ENCODE results near the gene NBPF4.
"Not testable (repeated sequence)": the region's sequence is repeated elsewhere in the genome, so short reads cannot be mapped to it uniquely, and the experiment has no call there.

NBPF4 gene

DNA sequence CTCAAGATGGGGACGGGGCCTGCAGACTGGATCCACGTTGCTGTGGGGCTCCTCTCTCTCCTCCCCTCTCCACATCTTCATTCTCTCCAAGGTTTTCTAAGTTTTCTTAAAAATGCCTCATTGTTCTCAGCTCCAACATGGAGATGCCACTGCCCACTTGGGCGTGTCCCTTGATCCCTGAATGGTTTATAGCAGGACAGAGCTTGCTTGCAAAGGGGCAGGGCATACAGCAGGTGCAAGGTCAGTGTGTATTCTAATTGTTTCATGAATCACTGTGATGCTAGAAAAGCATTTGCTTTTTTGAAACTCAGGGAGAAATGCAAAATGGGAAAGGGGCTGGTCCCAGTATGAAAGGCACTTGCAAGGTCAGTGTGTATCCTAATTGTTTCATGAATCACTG lies 13.9 kb downstream of the NBPF4 start:
- H3K9me3 ChIP-seq (ENCODE audit: insufficient read depth, low read length); H3K9ac ChIP-seq (ENCODE audit: insufficient read length, low read depth); H3K4me3 ChIP-seq (ENCODE audit: insufficient read length, low read depth); H3K36me3 ChIP-seq (ENCODE audit: insufficient read depth, insufficient read length, low read length); H3K27me3 ChIP-seq (ENCODE audit: insufficient read depth, insufficient read length); DNase-seq (ENCODE audit: low read depth, low spot score); H3K4me1 ChIP-seq (ENCODE audit: insufficient read depth, insufficient read length): not testable (repeated sequence)

DNA sequence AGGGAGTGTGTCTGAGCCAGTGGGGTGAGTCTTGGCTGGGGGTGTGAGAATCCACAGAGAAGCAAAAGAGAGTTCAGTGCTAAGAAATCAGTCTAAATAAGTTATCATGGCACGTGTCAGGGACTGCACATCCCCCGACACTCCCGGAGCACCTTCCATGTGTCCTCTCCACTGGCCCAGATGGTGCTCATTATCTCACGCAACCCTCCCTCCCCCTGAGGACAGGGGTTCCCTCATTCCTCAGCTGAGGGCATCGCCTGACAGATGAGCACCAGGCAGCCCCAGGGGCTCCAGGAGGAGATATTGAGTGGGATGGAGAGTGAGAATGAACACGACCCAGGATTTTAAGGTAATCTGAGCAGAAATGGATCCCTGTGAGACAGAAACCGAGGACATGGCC lies 16.1 kb downstream of the NBPF4 start:
- not testable (repeated sequence) for H3K9ac ChIP-seq (ENCODE audit: insufficient read length, low read depth); H3K27me3 ChIP-seq (ENCODE audit: insufficient read depth, insufficient read length); H3K4me3 ChIP-seq (ENCODE audit: insufficient read length, low read depth); H3K4me1 ChIP-seq (ENCODE audit: insufficient read depth, insufficient read length); H3K36me3 ChIP-seq (ENCODE audit: insufficient read depth, insufficient read length, low read length); H3K9me3 ChIP-seq (ENCODE audit: insufficient read depth, low read length); DNase-seq (ENCODE audit: low read depth, low spot score)

DNA sequence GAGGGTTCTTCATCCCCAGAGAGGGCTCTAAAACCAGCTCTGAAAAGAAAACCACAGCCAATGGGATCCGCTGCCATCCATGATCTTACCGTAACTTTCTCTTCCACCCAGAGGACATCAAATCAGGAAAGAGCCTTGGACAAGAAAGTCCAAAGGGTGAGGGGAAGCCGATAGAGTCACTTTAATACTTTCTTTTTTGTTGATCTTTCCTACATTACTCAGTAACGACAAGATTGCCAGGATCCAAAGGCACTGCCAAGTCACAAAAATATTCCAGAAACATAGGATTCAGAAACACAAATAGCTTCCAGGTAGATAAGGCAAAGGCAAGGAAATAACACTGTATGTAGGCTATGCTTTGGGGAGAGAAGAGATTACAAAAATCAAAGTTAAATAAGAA lies 17.0 kb downstream of the NBPF4 start:
- not testable (repeated sequence) for H3K27me3 ChIP-seq (ENCODE audit: insufficient read depth, insufficient read length); H3K36me3 ChIP-seq (ENCODE audit: insufficient read depth, insufficient read length, low read length); H3K4me3 ChIP-seq (ENCODE audit: insufficient read length, low read depth); H3K9me3 ChIP-seq (ENCODE audit: insufficient read depth, low read length); H3K4me1 ChIP-seq (ENCODE audit: insufficient read depth, insufficient read length); DNase-seq (ENCODE audit: low read depth, low spot score); H3K9ac ChIP-seq (ENCODE audit: insufficient read length, low read depth)

DNA sequence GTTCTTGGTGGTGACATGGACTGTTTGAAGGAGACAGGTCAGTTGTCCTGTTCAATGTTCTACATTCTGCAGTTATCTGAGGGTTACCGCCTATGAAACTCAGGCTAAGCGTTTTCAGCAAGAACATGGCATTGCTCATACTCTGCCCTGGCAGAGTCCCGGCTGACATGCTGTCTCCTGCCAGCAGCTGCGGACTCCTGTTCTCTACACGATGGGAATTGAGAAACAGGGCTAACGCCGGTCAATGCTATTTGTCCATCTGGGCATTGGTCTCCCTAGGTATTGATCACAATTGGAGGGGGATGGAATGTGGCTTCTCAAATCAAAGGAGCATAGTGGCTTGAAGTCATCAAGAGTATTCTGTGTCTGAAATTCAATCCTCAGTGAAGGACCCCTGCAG lies 20.6 kb downstream of the NBPF4 start:
- not testable (repeated sequence) for H3K4me1 ChIP-seq (ENCODE audit: insufficient read depth, insufficient read length); DNase-seq (ENCODE audit: low read depth, low spot score); H3K9ac ChIP-seq (ENCODE audit: insufficient read length, low read depth); H3K9me3 ChIP-seq (ENCODE audit: insufficient read depth, low read length); H3K4me3 ChIP-seq (ENCODE audit: insufficient read length, low read depth); H3K36me3 ChIP-seq (ENCODE audit: insufficient read depth, insufficient read length, low read length); H3K27me3 ChIP-seq (ENCODE audit: insufficient read depth, insufficient read length)

GRCh38 chr1:108217515-108218174 lies 26.2 kb downstream of the NBPF4 start:
- not testable (repeated sequence) for H3K4me1 ChIP-seq (ENCODE audit: insufficient read depth, insufficient read length); H3K9ac ChIP-seq (ENCODE audit: insufficient read length, low read depth); H3K27me3 ChIP-seq (ENCODE audit: insufficient read depth, insufficient read length); H3K9me3 ChIP-seq (ENCODE audit: insufficient read depth, low read length); H3K4me3 ChIP-seq (ENCODE audit: insufficient read length, low read depth); H3K36me3 ChIP-seq (ENCODE audit: insufficient read depth, insufficient read length, low read length); DNase-seq (ENCODE audit: low read depth, low spot score)

GRCh38 chr1:108217007-108217406 lies 26.9 kb downstream of the NBPF4 start:
- not testable (repeated sequence) for H3K9me3 ChIP-seq (ENCODE audit: insufficient read depth, low read length); H3K4me3 ChIP-seq (ENCODE audit: insufficient read length, low read depth); DNase-seq (ENCODE audit: low read depth, low spot score); H3K9ac ChIP-seq (ENCODE audit: insufficient read length, low read depth); H3K27me3 ChIP-seq (ENCODE audit: insufficient read depth, insufficient read length); H3K36me3 ChIP-seq (ENCODE audit: insufficient read depth, insufficient read length, low read length); H3K4me1 ChIP-seq (ENCODE audit: insufficient read depth, insufficient read length)

DNA sequence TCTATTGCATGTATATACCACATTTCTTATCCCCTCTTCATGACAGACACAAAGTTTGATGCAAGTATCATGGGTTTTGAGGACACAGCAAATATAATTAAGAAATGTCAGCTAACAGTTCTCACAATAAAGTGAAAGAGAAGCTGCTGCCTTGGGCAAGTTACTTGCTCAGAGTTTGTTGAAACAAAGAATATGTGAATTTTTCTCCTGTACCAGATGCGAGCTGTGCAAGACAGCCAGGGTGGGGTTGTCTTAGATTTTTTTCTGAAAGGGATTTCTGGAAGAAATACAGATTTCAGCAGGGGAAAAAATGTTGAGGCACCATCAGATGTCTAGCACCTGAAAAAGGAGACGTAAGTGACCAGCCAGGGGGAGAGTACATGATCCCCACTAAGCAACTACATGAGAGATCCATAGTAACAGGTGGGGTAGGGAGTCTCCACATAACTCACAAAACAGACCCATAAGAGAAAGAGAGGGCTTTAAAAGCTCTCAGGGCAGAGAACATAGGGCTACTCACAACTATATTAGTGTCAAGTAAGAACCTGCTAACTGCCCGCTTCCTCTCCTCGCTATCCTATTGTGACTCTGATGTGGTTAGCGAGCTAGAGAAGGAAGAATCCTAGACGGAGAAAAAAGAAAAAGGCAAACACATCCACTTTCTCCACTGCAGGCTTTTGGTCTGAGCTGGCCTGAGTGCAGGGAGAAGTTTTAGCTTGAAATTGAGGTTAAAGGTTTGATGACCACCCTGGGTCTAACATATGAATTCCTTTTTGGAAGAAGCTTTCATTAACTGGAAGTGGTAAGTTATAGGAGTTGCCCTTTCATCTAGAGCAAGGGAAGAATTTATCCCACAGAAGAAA lies 27.6 kb downstream of the NBPF4 start:
- DNase-seq (ENCODE audit: low read depth, low spot score); H3K27me3 ChIP-seq (ENCODE audit: insufficient read depth, insufficient read length); H3K9me3 ChIP-seq (ENCODE audit: insufficient read depth, low read length); H3K4me1 ChIP-seq (ENCODE audit: insufficient read depth, insufficient read length); H3K36me3 ChIP-seq (ENCODE audit: insufficient read depth, insufficient read length, low read length); H3K4me3 ChIP-seq (ENCODE audit: insufficient read length, low read depth); H3K9ac ChIP-seq (ENCODE audit: insufficient read length, low read depth): not testable (repeated sequence)

DNA sequence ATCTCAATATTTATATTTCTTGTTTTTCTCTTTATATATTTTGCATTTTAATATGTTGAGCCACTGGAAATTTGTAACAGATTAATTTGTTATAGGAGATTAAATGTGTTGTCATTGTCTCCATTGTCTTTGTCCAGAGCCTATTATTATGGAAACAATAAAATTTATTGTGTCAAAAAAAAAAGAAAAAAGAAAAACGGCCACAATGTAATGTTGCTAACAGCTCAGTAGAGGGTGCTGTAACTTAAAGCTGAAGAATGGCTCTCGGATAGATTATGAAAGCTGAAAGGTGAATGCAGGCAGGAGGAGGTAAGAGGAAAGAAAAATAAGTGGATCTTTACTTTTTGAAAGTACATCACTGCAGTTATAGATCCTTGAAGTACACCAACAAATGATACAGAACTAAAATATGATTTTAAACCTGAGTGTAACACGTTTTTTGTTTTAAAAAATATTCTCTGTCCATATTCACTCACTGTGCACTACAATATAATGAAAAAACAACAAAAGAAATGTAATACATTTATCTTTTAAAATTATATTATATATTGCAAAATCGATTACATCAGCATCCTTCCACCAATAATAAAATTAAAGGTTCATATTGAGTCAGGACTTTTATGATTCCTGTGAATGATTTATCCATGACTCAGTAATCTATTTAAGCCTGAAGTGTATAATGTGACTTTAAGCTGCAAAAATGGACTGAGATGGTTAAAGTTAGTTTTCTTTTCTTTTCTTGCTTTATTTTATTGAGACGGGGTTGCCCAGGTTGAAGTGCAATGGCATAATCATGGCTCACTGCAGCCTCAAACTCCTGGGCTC lies 29.0 kb downstream of the NBPF4 start:
- H3K4me3 ChIP-seq (ENCODE audit: insufficient read length, low read depth); H3K9ac ChIP-seq (ENCODE audit: insufficient read length, low read depth); H3K4me1 ChIP-seq (ENCODE audit: insufficient read depth, insufficient read length); H3K36me3 ChIP-seq (ENCODE audit: insufficient read depth, insufficient read length, low read length); DNase-seq (ENCODE audit: low read depth, low spot score); H3K9me3 ChIP-seq (ENCODE audit: insufficient read depth, low read length); H3K27me3 ChIP-seq (ENCODE audit: insufficient read depth, insufficient read length): not testable (repeated sequence)

Measured in NT2/D1 (cell line).